ENCODE measurements around the gene RAX.

Gene RAX

GRCh38 chr18:59239642-59240041 lies 33.6 kb downstream of the RAX start:
- no peak for DNase-seq

DNA sequence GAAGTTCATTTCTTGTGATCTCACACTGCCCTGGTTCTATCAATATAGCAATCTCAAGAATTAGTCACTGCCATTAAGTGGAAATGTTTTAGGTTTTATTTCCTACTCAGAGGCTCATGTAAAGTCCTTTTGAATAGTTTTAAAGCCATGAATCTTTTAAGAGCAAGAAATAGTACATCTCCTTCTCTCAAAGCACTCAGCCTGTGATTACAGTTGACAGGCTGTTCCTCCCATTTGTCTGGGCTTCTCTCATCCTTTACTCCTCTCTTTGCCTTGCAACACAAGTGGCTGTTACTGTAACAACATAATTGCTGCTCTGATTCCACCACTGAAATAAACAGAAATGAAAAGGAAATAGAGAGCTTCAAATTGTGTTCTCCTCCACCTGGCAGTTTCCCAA lies 34.9 kb downstream of the RAX start:
- no peak for DNase-seq

GRCh38 chr18:59233017-59233410 lies 40.2 kb downstream of the RAX start:
- DNase-seq, result no peak

DNA sequence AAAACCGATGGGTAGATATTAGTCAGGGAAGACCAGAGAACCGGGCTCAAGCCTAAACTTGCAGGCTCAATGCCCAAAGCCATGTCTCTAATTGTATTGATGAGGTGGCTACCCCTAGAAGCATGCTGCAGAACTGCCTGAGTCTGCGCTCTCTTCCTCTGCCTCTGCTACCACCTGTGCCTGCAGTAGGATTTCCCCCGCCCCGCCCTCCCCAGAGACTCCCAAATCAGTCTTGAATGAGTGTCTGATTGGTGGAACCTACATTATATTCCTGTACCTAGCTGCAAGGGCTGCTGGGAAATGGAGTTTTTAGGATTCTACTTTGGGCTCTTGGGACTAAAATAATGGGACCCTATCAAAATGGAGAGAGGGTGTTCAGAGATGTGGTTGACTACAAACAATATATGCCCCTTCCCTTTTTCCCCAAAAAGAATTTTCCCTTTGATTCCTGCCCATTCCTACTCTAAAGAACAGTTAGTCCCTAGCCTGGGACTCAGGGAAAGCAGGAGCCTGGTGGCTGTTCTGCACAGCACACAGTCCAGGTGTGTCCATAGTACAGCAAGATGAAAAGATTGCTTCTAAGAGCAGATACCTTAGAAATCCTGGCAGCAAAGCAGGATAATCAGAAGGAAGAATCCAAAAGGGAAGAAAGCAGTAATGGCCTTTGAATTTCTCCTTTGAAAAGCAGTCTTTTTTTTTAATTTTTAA lies 40.8 kb downstream of the RAX start:
- DNase-seq, result no peak

- DNase-seq, result no peak
Measured at GRCh38 chr18:59231877-59232276, 41.4 kb downstream of the RAX start.

- no peak for DNase-seq
Measured at GRCh38 chr18:59231114-59231513, 42.1 kb downstream of the RAX start.

DNA sequence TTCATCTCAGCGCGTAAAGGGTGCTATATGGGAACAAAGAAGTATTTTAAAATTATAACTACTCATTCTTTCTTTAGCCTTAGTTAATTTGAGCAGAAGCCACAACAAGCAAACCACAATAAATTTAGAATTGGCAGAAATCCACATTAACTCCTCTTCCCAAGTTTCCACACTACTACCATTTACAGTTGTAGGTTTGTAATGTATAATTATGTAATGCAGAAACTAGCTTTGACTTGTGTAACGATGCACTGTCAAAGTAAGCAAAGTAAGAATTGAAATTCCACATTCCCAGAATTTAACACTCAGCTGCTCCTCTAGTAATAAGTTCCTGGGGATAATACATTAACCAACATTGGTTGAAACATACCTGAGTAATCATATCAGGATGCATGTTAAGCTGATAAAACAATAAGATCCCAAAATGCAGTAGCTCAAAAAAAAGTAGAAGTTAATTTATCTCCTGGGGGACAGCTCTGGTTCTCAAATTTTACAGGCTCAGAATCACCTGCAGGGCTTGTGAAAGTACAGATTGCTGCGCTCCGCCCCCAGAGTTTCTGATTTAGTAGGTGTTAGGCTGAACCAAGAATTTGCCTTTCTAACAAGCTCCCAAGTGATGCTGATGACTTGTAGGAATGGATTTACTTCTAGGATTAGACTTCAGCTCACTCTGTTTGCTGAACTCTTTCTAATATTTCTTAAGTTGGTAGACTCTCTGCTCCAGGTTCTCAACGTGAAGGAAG lies 43.4 kb downstream of the RAX start:
- no peak for DNase-seq

GRCh38 chr18:59229191-59229590 lies 44.1 kb downstream of the RAX start:
- no peak for DNase-seq

- DNase-seq, result no peak
Measured at GRCh38 chr18:59228351-59228750, 44.9 kb downstream of the RAX start.

DNA sequence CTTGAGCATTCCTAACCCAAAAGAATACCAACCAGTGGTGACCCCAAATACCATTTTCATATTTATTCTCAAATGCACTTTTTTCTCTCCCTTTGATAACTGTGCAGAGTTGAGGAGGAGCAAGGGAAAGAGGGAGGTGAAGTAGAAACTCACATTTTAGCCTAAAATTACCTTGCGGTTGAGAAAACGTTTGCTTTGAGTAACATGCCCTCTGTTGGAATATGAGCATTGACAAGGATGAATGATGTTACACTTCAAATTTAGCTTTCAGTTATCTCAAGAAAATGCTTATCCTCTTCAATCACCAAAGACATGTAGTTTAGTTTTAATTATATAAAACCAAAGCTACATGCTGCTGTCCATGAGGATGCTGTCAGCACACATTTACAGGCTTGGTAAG lies 50.9 kb downstream of the RAX start:
- DNase-seq, result no peak

DNA sequence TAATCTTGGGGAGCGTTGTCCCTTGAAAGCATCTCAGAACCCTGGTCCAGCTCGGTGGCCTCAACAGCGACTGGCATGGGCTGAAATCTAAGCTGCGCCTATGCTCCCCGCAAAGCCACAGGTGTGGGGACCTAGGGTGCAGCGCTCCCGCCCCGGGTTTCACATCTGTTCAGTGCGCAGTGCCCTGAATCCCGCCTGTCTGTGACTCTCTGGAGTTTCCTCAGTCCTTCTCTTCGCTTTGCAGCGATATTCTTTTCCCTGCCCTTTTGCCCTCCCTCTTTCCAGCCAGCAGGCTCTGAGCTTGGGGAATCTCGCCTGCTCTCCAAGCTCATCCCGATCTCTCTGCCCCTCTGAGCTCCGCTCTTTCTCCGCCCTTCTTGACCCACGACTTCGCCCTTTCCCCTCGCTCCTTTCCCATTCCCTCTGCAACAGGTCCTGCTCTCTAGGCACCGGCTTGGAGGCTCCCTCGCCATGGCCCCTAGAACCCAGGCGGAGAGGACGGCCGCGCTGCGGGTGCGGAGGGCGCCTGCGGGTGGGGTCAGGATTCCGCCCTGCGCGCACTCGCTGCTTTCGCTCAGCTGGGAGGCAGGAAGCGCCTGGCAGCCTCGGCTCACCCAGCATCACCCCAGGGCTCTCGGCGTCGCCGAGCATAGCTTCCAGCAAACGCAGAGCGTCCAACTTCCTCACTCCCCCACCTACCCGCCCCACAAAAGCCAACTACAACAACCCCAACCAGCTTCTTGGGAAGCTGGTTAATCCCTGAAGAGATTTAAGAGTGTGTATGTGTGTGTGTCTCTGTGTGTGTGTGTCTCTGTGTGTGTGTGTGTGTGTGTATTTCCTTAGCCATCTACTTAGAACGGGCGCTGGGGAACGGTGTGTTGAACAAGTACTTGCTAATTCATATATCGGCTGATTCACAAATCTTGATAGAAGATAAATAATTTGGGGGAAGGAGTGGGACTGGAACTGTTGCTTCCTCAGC lies 52.2 kb downstream of the RAX start:
- DNase-seq, result no peak

DNA sequence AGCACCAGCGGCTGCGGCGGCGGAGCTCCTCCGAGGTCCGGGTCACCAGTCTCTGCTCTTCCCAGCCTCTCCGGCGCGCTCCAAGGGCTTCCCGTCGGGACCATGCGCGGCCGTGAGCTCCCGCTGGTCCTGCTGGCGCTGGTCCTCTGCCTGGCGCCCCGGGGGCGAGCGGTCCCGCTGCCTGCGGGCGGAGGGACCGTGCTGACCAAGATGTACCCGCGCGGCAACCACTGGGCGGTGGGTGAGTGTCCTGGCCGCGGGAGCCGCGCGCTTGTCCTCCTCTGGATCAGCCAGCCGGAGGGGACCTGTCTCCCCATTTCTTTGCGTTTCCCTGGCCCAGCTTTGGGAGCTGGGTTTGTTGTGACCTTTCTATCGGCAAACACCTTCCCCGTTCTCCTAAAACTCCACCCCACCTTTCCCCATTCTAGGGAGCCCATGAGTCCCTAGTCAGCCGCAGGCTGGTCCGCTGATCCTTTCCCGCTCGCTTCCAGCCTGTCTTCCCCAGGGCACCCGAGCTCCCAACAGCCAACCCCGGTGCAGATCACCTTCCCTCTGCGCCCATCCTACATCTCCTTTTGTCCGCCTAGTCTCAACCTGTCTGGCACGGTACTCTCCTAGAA lies 53.0 kb downstream of the RAX start:
- no peak for DNase-seq

GRCh38 chr18:59219672-59220163 lies 53.5 kb downstream of the RAX start, which contains the start of gene GRP:
TSS of gene GRP (plus strand) at chr18:59220158. CDS start at chr18:59220266, 108 bp downstream.
- DNase-seq, result no peak

DNA sequence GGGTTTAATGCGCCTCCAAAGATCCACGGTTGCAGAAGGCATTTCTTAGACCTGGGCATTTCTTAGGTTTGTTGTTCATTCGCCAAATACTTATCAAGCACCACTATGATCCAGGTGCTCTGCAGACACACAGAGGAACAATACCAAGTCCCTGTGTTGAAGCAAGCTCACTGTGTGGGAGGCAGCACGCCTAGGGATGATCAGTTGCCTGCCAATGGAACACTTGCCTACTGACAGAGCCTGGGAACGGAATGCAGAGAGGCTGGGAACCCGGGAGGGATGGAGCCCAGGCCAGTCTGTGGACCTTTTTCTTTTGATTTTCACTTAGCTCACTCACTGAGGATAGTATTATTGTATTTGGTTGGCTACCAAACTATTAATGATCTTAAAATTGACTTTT lies 55.2 kb downstream of the RAX start:
- DNase-seq, result no peak
